Rectal smooth muscle tissue (tissue), 1 donor: Measurements from ENCODE around the gene DR1.
"Not testable (repeated sequence)": the region's sequence is repeated elsewhere in the genome, so short reads cannot be mapped to it uniquely, and the experiment has no call there.

ENCODE experiments used
- H3K27ac ChIP-seq: one replicate; pipeline ENCODE4 v1.7.0; 2013; ENCODE audit warnings: low read depth, low read length, inconsistent platforms
- H3K27me3 ChIP-seq: one replicate; pipeline ENCODE4 v1.7.0; 2013; ENCODE audit warnings: low read length; ENCODE audit not compliant: control insufficient read depth, insufficient read depth
- H3K36me3 ChIP-seq: one replicate; pipeline ENCODE4 v1.7.0; 2013; ENCODE audit warnings: low read length; ENCODE audit not compliant: control insufficient read depth, insufficient read depth
- H3K4me1 ChIP-seq: one replicate; pipeline ENCODE4 v1.7.0; 2013; ENCODE audit warnings: low read length; ENCODE audit not compliant: control insufficient read depth, insufficient read depth
- H3K4me3 ChIP-seq: one replicate; pipeline ENCODE4 v1.7.0; 2013; ENCODE audit warnings: low read length
- H3K9ac ChIP-seq: one replicate; pipeline ENCODE4 v1.7.0; 2013; ENCODE audit warnings: low read length

The DR1 gene

GRCh38 chr1:93360111-93360510 is 14.4 kb downstream of the DR1 start:
- Histone ChIP-seq H3K4me3 (no peak overlapping the region), H3K27me3 (no peaks in the 10 kb centered on the region), H3K36me3 (peaks cover 3% of the 10 kb centered on the region), H3K27ac (no peak overlapping the region), H3K4me1 (no peaks in the 10 kb centered on the region), H3K9ac (no peak overlapping the region)

GRCh38 chr1:93362237-93362636 is 16.5 kb downstream of the DR1 start:
- Histone ChIP-seq H3K27me3 (no peaks in the 10 kb centered on the region), H3K4me1 (no peaks in the 10 kb centered on the region), H3K4me3 (no peak overlapping the region), H3K9ac (no peak overlapping the region), H3K27ac (no peak overlapping the region), H3K36me3 (peaks cover 4% of the 10 kb centered on the region)

GRCh38 chr1:93365813-93366212 is 20.1 kb downstream of the DR1 start:
- H3K36me3 ChIP-seq, result peaks cover 2% of the 10 kb centered on the region
- H3K4me1 ChIP-seq, result no peaks in the 10 kb centered on the region
- H3K27me3 ChIP-seq, result no peaks in the 10 kb centered on the region
- no peak overlapping the region for H3K9ac ChIP-seq
- no peak overlapping the region for H3K4me3 ChIP-seq
- H3K27ac ChIP-seq, result no peak overlapping the region

GRCh38 chr1:93369734-93370133 is 24.0 kb downstream of the DR1 start:
- Histone ChIP-seq H3K36me3 (peaks cover 2% of the 10 kb centered on the region), H3K9ac (no peak overlapping the region), H3K4me1 (no peaks in the 10 kb centered on the region), H3K27ac (no peak overlapping the region), H3K27me3 (no peaks in the 10 kb centered on the region), H3K4me3 (no peak overlapping the region)

DNA sequence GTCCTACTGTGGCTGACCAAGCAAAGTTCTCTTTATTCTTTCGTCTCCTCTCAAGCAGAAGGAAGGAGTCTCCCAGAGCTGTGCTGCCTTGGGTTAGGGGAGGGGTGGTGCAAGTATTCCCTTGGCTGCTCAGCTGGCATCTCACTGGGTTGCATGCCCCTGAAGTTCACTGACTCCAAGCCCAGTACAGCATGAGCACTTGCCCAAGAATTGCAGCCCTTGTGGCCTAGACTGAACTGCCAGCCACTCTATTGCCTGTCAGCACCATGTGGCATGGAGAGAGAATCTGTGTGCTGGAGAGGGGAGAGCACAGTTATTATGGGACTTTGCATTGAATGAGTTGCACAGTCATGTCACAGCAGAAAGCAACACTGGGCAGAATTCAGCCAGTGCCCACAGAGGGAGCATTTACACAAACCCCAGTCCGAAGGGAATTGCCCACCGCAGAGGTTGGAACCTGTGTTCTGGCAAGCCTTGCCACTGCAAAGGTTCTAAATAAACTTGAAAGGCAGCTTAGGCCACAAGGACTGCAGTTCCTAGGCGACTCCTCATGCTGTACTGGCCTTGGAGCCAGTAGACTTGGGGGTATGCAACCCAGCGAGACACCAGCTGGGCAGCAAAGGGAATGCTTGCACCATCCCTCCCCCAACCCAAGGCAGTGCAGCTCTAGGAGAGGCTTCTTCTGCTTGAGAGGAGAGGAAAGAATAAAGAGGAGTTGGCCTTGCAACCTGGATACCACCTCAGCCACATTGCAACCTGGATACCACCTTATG is 28.8 kb downstream of the DR1 start:
- H3K9ac ChIP-seq, result no peak overlapping the region
- no peak overlapping the region for H3K27ac ChIP-seq
- no peak overlapping the region for H3K4me3 ChIP-seq
- no peaks in the 10 kb centered on the region for H3K4me1 ChIP-seq
- no peaks in the 10 kb centered on the region for H3K36me3 ChIP-seq
- H3K27me3 ChIP-seq, result no peaks in the 10 kb centered on the region

DNA sequence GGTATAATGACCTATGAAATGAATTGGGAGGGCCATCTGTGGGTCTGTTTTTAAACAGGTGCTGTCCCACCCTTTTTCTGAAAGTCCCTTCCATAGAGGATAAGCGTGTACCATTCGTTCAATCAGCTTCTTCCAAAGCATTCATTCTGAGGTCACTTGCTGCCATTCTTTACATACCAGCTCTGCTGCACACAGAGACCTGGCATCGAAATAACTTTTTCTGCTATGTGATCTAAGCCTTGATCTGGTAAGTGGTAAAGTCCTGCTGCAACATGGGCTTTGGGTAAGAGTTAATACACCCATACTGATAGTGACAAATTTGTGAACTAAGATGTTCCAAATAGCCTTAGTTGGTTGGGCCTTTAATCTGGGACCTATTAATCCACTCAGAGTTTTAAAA is 38.9 kb downstream of the DR1 start:
- no peaks in the 10 kb centered on the region for H3K36me3 ChIP-seq

DNA sequence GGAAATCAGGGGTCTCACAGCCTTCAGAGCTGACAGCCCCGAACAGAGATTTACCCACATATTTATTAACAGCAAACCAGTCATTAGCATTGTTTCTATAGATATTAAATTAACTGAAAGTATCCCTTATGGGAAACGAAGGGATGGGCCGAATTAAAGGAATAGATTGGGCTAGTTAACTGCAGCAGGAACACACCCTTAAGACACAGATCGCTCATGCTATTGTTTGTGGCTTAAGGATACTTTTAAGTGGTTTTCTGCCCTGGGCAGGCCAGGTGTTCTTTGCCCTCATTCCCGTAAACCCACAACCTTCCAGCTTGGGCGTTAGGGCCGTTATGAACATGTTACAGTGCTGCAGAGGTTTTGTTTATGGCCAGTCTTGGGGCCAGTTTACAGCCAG is 40.6 kb downstream of the DR1 start:
- not testable (repeated sequence) for H3K9ac ChIP-seq, H3K36me3 ChIP-seq, H3K4me3 ChIP-seq, H3K27me3 ChIP-seq, H3K4me1 ChIP-seq, H3K27ac ChIP-seq

More for the DNA sequence above, 38.9 kb downstream of the DR1 start:
- Histone ChIP-seq H3K9ac (no peak overlapping the region), H3K4me3 (no peak overlapping the region), H3K4me1 (no peaks in the 10 kb centered on the region), H3K27me3 (no peaks in the 10 kb centered on the region), H3K27ac (no peak overlapping the region)

DNA sequence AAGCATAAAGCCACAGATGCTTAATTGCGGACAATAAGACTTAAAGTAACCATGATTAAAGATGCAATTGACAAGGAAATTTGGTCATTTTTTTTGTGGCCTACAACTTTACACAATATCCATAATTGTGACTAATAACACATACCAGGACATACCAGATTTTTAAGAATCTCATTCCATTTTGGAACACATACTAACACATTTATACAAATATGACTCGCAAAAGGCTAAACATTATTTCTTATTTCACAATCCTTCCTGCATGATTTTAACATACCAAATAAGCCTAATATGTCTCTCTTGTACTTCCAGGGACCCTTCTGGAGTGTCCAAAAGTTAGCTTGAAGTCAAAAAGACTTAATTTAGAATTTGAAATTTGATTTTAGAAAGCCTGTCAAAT is 48.8 kb downstream of the DR1 start:
- Histone ChIP-seq H3K27ac (no peak overlapping the region), H3K27me3 (no peaks in the 10 kb centered on the region), H3K4me3 (no peak overlapping the region), H3K36me3 (no peaks in the 10 kb centered on the region), H3K4me1 (no peaks in the 10 kb centered on the region), H3K9ac (no peak overlapping the region)

DNA sequence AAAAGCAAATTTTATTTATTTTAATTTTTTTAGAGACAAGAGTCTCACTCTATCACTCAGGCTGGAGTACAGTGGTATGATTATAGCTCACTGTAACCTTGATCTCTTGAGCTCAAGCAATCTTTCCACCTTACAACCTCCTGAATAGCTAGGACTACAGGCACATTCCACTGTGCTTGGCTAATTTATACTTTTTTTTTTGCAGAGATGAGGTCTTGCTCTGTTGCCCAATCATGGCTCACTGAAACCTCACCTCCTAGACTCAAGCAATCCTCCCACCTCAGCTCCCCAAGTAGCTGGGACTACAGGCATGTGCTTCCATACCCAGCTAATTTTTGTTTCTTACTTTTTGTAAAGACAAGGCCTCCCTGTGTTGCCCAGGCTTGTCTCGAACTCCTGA is 49.5 kb downstream of the DR1 start:
- no peak overlapping the region for H3K4me3 ChIP-seq
- no peak overlapping the region for H3K27ac ChIP-seq
- H3K36me3 ChIP-seq, result no peaks in the 10 kb centered on the region

GRCh38 chr1:93399781-93400180 is 54.1 kb downstream of the DR1 start:
- Histone ChIP-seq H3K27me3 (no peaks in the 10 kb centered on the region), H3K36me3 (no peaks in the 10 kb centered on the region), H3K4me3 (no peak overlapping the region), H3K9ac (no peak overlapping the region), H3K4me1 (no peaks in the 10 kb centered on the region), H3K27ac (no peak overlapping the region)

More for the DNA sequence above, 49.5 kb downstream of the DR1 start:
- no peaks in the 10 kb centered on the region for H3K27me3 ChIP-seq
- no peaks in the 10 kb centered on the region for H3K4me1 ChIP-seq
- H3K9ac ChIP-seq, result no peak overlapping the region

GRCh38 chr1:93408203-93408602 is 62.5 kb downstream of the DR1 start:
- Histone ChIP-seq H3K27ac (no peak overlapping the region), H3K4me3 (no peak overlapping the region), H3K36me3 (no peaks in the 10 kb centered on the region), H3K4me1 (no peaks in the 10 kb centered on the region), H3K9ac (no peak overlapping the region), H3K27me3 (no peaks in the 10 kb centered on the region)

GRCh38 chr1:93411000-93411399 is 65.3 kb downstream of the DR1 start:
- no peak overlapping the region for H3K27ac ChIP-seq
- no peaks in the 10 kb centered on the region for H3K36me3 ChIP-seq
- H3K9ac ChIP-seq, result no peak overlapping the region
- no peak overlapping the region for H3K4me3 ChIP-seq
- H3K4me1 ChIP-seq, result no peaks in the 10 kb centered on the region
- no peaks in the 10 kb centered on the region for H3K27me3 ChIP-seq

GRCh38 chr1:93414749-93415148 is 69.0 kb downstream of the DR1 start:
- H3K9ac ChIP-seq, result no peak overlapping the region
- no peak overlapping the region for H3K4me3 ChIP-seq
- no peaks in the 10 kb centered on the region for H3K36me3 ChIP-seq
- H3K27me3 ChIP-seq, result no peaks in the 10 kb centered on the region
- no peaks in the 10 kb centered on the region for H3K4me1 ChIP-seq
- no peak overlapping the region for H3K27ac ChIP-seq
